Peyer's patch (tissue), 4 donors: ENCODE results near the gene PLAGL2. TPM values are rescaled to one million over a fixed set of nuclear protein-coding genes. Genes with fewer than 3 reads are reported as not detected.

Experiments used
- DNase-seq, 3 donors: peaks; one replicate each; pipeline ENCODE4 v3.0.0-alpha.2; 2017 to 2019
- H3K27ac ChIP-seq, 4 donors: fragments of 200-600 bp; sonication (generic); one replicate each; pipeline ENCODE4 v1.5.1; 2016 to 2019
- H3K27me3 ChIP-seq, 2 donors: fragments of 200-600 bp; sonication (generic); one replicate each; pipeline ENCODE4 v1.5.1; 2019
- H3K36me3 ChIP-seq, 3 donors: fragments of 200-600 bp; sonication (generic); one replicate each; pipeline ENCODE4 v1.5.1; 2016 to 2019
- H3K4me1 ChIP-seq, 4 donors: fragments of 200-600 bp; sonication (generic); one replicate each; pipeline ENCODE4 v1.5.1; 2016 to 2019
- H3K4me3 ChIP-seq, 4 donors: fragments of 200-600 bp; sonication (generic); 1 replicate in 3 of 4; 2 replicates in 1 of 4; pipeline ENCODE4 v1.5.1; 2016 to 2019; ENCODE audit warnings: mild to moderate bottlenecking in 1 of 4
- H3K9me3 ChIP-seq, 4 donors: fragments of 200-600 bp; sonication (generic); one replicate each; pipeline ENCODE4 v1.5.1; 2016 to 2019; ENCODE audit warnings: mild to moderate bottlenecking in 1 of 4
- POLR2A ChIP-seq, 2 donors: fragments of 450-650 bp; IDR thresholded peaks; one replicate each; pipeline ENCODE4 v1.5.1; 2017; ENCODE audit warnings: antibody characterized with exemption in 2 of 2, mild to moderate bottlenecking in 2 of 2, moderate library complexity in 2 of 2
- total RNA-seq, 4 donors: library from RNA; depleted of rRNA; stranded (reverse); fragments of >200 nt; gene quantifications; one replicate each; pipeline ENCODE4 v1.1.0, GENCODE V29; 2016
- TF ChIP-seq, protein P1 (sequence below), 6 experiments: fragments of 450-650 bp in 4 of 6; fragments of 200-600 bp in 2 of 6; sonication (generic) in 1 of 6; IDR thresholded peaks; one replicate each; pipeline ENCODE4 v1.5.1; 2017 to 2019; ENCODE audit warnings: antibody characterized with exemption in 6 of 6, mild to moderate bottlenecking in 3 of 6, moderate library complexity in 1 of 6

PLAGL2 gene
- total RNA-seq, 4 donors from 2014 or later = 5.8 to 55.9 (median 25.8) TPM

DNA sequence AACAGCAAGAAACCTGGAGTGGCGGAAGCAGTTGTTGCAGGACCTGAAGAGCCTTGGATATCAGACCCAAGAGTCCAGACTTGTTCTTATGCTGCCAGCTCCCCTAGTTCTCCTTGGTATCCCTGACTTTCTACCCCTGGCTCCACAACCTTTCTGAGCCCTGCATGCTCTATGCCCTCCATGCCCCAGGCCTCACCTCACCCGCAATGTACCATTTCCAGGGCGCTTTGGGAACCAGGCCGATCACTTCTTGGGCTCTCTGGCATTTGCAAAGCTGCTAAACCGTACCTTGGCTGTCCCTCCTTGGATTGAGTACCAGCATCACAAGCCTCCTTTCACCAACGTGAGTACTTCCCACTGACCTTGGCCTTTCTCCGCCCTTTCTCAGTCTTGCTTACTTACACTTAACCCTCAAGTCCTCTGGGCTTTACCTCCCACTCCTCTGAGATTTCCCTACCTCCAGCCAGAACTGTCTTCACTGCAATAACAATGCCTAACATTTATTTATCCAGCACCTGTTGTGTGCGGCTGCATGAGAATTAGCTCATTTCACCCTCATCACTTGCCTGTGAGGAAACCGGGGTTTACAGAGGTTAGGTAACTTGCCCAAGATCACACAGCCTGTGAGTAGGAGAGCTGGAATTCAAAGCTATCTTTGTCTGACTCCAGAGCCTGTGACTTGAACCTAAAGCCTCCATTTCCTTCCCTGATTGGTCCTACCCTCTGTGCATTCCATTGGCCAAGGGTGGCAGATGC, 2.5 kb upstream of the PLAGL2 start:
- peaks cover 5 to 45% (median 13%) of the 10 kb centered on the region in 4 donors for H3K4me1 ChIP-seq
- no peaks in the 10 kb centered on the region for H3K9me3 ChIP-seq
- DNase-seq = no peak
- H3K36me3 ChIP-seq = peaks cover 0 to 29% (median 0%) of the 10 kb centered on the region in 3 donors
- H3K27ac ChIP-seq = peak overlapping the region in 1 of 4 donors; percentile 97
- TF ChIP-seq, protein P1, sequence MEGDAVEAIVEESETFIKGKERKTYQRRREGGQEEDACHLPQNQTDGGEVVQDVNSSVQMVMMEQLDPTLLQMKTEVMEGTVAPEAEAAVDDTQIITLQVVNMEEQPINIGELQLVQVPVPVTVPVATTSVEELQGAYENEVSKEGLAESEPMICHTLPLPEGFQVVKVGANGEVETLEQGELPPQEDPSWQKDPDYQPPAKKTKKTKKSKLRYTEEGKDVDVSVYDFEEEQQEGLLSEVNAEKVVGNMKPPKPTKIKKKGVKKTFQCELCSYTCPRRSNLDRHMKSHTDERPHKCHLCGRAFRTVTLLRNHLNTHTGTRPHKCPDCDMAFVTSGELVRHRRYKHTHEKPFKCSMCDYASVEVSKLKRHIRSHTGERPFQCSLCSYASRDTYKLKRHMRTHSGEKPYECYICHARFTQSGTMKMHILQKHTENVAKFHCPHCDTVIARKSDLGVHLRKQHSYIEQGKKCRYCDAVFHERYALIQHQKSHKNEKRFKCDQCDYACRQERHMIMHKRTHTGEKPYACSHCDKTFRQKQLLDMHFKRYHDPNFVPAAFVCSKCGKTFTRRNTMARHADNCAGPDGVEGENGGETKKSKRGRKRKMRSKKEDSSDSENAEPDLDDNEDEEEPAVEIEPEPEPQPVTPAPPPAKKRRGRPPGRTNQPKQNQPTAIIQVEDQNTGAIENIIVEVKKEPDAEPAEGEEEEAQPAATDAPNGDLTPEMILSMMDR (IDR thresholded peaks at IDR 0.05) = no peak
- no peak for TF ChIP-seq POLR2A (IDR thresholded peaks at IDR 0.05)
- H3K27me3 ChIP-seq = no peaks in the 10 kb centered on the region
- H3K4me3 ChIP-seq = peak overlapping the region in 1 of 4 donors; percentile 91

DNA sequence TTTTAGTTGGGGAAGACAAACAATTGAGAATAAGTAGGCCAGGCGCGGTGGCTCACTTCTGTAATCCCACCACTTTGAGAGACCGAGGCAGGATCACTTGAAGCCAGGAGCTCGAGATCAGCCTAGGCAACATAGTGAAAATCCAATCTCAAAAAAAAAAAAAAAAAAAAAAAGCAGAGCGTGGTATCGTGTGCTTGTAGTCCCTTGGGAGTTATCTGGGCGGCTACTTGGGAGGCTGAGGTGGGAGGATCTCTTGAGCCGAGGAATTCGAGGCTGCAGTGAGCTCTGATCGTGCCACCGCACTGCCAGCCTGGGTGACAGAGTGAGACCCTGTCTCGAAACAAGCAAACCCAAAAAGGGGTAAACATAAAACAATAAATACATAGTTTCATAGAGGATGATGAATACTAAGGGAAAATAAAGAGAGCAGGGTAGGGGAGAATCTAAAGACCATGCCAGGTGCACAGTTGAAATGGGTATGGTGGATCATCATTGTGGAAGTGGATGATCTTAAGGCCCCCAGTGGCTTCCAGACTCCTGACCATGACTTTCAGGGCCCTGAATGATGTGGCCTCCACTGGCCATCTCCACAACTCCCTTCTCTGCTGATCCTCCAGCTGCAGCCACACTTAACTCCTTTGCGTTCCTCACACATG, 1.1 kb upstream of the PLAGL2 start:
- peaks cover 0 to 29% (median 0%) of the 10 kb centered on the region in 3 donors for H3K36me3 ChIP-seq

DNA sequence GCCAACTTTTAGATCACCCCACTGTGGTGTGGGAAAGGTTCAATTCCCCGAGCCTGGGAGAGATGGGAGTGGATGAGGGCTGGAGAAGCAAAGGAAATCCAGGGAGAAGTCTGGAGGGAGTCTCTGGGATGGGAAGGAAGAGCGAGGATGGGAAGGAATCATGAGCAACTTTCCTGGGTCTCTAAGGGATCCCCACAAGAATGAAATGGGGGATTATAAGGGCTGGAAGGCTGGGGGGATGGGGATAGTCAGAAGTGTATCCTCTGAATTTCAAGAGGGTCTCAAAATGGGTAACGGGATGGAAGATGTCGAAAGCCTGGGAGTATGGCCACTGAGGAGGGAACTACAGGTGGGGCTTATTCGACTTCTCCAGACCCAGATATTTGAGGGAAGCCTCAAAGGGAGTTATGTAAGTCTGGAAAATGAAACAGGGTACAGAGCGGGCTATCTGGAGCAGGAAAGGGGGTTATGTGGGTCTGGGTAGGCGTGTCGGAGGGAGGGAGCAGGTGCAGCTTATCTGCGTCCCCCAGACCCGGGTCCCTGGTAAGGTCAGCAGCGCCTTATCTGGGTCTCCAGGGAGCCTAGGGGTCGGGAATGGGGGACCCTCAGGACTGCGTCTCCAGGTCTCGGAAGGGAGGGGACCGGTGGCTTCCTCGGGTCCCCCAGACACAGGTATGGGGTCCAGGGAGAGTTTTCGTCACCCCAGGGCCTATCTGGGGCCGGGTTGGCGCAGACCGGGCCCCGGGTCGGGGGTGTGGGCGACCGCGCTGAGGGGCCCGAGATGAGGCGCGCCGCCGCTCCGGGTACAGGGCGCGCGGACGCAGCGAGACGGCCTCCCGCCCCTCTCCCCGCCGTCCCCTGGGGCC, 550 bp downstream of the PLAGL2 start:
- Histone ChIP-seq H3K36me3 (peaks cover 0 to 21% (median 0%) of the 10 kb centered on the region in 3 donors), H3K4me1 (peaks cover 7 to 73% (median 13%) of the 10 kb centered on the region in 4 donors)
- no peak for TF ChIP-seq POLR2A (IDR thresholded peaks at IDR 0.05)
- TF ChIP-seq, protein P1 (IDR thresholded peaks at IDR 0.05) = no peak

More for the DNA sequence above, 1.1 kb upstream of the PLAGL2 start:
- Histone ChIP-seq H3K4me1 (peaks cover 5 to 59% (median 13%) of the 10 kb centered on the region in 4 donors), H3K9me3 (no peaks in the 10 kb centered on the region), H3K27ac (peak overlapping the region; percentile 86 to 97 (median 92)), H3K27me3 (no peaks in the 10 kb centered on the region), H3K4me3 (peak overlapping the region; percentile 91 to 99 (median 94))
- no peak for TF ChIP-seq POLR2A (IDR thresholded peaks at IDR 0.05)
- TF ChIP-seq, protein P1 (IDR thresholded peaks at IDR 0.05) = no peak
- no peak for DNase-seq

DNA sequence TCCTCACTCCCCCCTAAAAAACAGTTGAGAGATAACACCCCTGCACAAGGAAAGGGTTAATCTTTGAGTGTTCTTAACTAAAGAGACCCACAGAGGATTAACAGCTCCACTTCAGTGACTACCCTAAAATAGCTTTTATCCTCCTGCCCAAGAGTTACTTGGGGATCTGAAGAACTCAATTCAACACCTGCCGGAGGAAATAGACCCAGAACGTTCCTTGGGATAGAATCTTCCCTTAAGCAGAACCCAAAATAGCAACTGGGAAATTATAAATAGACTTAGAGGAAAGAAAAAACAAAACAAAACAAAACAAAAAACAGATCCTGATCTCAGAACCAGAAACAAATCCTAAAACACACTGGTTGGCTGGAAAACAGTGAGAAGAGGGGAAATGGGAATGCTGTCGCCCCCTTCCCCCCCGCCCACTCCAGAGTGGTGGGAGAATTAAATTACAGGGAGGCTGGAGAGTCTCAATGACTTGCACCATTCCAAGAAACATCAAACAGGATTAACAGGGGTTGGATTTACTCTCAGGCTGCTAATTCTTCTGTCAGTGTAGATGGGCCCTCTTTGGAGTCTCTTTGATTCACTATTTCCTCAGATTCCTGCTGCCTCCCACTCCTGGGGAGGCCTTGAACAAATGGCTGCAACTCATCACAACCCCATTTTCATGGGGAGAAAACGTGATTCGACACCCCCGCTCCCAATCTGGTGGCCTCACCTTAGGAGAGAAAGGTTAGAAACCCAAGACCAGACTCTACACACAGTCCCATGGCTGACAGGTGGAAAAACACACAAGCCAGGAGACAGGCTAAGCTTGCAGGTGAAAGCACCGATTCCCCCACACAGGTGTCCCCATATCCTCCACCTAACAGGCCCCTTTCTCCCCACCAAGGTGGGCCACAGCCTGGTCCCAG, 1.4 kb downstream of the PLAGL2 start:
- Histone ChIP-seq H3K27ac (peak overlapping the region; percentile 86 to 97 (median 92)), H3K4me1 (peaks cover 7 to 73% (median 13%) of the 10 kb centered on the region in 4 donors), H3K4me3 (peak overlapping the region; percentile 91 to 99 (median 94)), H3K9me3 (no peaks in the 10 kb centered on the region), H3K27me3 (no peaks in the 10 kb centered on the region), H3K36me3 (peaks cover 0 to 22% (median 0%) of the 10 kb centered on the region in 3 donors)
- no peak for DNase-seq
- no peak for TF ChIP-seq POLR2A (IDR thresholded peaks at IDR 0.05)
- TF ChIP-seq, protein P1 (IDR thresholded peaks at IDR 0.05) = no peak

More for the DNA sequence above, 550 bp downstream of the PLAGL2 start:
- peak overlapping the region; percentile 86 to 97 (median 92) for H3K27ac ChIP-seq
- H3K4me3 ChIP-seq = peak overlapping the region; percentile 91 to 99 (median 94)
- DNase-seq = no peak
- H3K27me3 ChIP-seq = no peaks in the 10 kb centered on the region
- no peaks in the 10 kb centered on the region for H3K9me3 ChIP-seq
